PC-3 (cell line): ENCODE results near the gene ARHGEF6.

Experiments used
- CTCF ChIP-seq: fragments of 300-600 bp; sonication (generic); conservative IDR thresholded peaks from 2 replicates; pipeline ENCODE4 v1.5.1; 2017; ENCODE audit warnings: antibody characterized with exemption, low read depth, mild to moderate bottlenecking, low read length
- EZH2phosphoT487 ChIP-seq: fragments of 300-600 bp; sonication (generic); IDR thresholded peaks from 2 replicates; pipeline ENCODE4 v1.6.1; 2018; ENCODE audit warnings: mild to moderate bottlenecking, antibody characterized with exemption, low read length, borderline replicate concordance

- TF ChIP-seq CTCF (no peak), EZH2phosphoT487 (no peak)
Measured at GRCh38 chrX:136616987-136617685, 163.6 kb downstream of the ARHGEF6 start.
